C4-2B (cell line): ENCODE results near the gene BOK.

Experiments
- ZFX ChIP-seq: fragments of 450-650 bp; IDR thresholded peaks from 2 replicates; pipeline ENCODE4 v1.6.1; 2017
- TF ChIP-seq, protein P1 (sequence below): fragments of 450-650 bp; conservative IDR thresholded peaks from 2 replicates; pipeline ENCODE4 v1.5.1; 2017; ENCODE audit warnings: mild to moderate bottlenecking

DNA sequence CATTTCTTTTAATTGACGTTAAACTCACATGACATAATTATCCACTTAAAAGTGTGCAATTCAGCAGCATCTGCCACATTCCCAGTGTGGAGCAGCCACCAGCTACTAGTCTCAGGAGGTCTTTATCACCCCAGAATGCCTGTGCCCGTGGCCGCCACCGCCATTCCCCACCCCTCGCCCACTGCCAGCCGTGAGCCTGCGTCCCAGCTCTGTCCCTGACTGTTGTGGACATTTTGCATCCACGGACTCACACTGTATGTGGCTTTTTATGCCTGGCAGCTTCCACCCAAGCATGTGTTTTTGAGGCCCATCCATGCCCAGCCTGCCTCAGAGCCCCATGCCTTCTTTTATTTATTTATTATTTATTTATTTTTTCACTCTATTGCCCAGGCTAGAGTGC is 9.2 kb downstream of the BOK start:
- TF ChIP-seq, protein P1, sequence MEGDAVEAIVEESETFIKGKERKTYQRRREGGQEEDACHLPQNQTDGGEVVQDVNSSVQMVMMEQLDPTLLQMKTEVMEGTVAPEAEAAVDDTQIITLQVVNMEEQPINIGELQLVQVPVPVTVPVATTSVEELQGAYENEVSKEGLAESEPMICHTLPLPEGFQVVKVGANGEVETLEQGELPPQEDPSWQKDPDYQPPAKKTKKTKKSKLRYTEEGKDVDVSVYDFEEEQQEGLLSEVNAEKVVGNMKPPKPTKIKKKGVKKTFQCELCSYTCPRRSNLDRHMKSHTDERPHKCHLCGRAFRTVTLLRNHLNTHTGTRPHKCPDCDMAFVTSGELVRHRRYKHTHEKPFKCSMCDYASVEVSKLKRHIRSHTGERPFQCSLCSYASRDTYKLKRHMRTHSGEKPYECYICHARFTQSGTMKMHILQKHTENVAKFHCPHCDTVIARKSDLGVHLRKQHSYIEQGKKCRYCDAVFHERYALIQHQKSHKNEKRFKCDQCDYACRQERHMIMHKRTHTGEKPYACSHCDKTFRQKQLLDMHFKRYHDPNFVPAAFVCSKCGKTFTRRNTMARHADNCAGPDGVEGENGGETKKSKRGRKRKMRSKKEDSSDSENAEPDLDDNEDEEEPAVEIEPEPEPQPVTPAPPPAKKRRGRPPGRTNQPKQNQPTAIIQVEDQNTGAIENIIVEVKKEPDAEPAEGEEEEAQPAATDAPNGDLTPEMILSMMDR = no peak
- TF ChIP-seq ZFX = no peak
